AG09319 (cell line): ENCODE measurements around the gene CLASP1.
"Not testable (repeated sequence)": the region's sequence is repeated elsewhere in the genome, so short reads cannot be mapped to it uniquely, and the experiment has no call there.

Experiments
- DNase-seq: peaks from one replicate; pipeline ENCODE4 v3.0.0-alpha.2; 2010; ENCODE audit warnings: low read depth; ENCODE audit errors: extremely low read depth
- TF ChIP-seq, protein P1 (sequence below): IDR thresholded peaks from 2 replicates; pipeline ENCODE4 v1.5.1; 2011; ENCODE audit warnings: low read depth, mild to moderate bottlenecking, inconsistent platforms, low read length, moderate library complexity

Gene CLASP1

DNA sequence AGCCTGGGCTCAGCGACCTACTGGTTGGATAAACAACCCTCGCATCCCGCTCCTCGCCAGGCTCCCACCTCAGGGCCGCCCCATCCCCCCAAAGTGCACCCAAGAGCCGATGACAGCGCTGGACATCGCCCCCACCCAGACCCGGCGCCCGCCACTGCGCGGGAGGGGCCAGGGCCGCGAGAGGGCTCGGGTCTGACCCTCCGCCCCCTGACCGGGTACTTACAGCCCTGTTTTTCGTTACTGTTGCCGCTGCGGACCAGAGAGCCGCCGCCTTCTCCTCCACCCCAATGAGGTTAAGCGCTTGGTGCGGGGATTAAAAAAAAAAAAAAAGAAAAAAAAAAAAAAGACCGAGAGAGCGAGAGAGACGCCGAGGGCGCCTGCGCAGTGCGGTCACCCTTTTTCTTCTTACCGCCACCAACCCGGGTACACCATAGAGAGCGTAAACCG lies at the start of gene CLASP1:
TSS of gene CLASP1 (minus strand) at position 314 of the 447 bp plus-strand sequence. CDS start 43,567 bp downstream, outside the sequence.
- DNase-seq: no peak
- TF ChIP-seq, protein P1, sequence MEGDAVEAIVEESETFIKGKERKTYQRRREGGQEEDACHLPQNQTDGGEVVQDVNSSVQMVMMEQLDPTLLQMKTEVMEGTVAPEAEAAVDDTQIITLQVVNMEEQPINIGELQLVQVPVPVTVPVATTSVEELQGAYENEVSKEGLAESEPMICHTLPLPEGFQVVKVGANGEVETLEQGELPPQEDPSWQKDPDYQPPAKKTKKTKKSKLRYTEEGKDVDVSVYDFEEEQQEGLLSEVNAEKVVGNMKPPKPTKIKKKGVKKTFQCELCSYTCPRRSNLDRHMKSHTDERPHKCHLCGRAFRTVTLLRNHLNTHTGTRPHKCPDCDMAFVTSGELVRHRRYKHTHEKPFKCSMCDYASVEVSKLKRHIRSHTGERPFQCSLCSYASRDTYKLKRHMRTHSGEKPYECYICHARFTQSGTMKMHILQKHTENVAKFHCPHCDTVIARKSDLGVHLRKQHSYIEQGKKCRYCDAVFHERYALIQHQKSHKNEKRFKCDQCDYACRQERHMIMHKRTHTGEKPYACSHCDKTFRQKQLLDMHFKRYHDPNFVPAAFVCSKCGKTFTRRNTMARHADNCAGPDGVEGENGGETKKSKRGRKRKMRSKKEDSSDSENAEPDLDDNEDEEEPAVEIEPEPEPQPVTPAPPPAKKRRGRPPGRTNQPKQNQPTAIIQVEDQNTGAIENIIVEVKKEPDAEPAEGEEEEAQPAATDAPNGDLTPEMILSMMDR: no peak

DNA sequence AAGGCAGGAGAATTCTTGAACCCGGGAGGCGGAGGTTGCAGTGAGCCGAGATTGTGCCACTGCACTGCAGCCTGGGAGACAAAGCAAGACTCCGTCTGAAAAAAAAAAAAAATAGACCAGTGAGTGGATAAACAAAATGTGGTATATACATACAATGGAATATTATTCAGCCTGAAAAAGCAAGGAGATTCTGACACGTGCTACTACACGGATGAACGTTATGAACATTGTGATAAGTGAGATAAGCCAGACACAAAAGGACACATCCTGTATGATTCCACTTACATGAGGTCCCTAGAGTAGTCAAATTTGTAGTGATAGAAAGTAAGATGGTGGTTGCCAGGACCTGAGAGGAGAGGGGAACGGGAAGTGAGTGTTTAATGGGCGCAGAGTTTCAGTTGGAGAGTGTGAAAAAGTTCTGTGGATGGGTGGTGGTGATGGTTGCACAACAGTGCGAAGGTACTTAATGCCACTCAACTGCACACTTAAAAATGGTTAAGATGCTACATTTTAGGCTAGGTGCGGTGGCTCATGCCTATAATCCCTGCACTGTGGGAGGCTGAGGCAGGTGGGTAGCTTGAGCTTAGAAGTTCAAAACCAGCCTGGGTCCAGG lies 49.2 kb upstream of the CLASP1 start:
- no peak for DNase-seq
- TF ChIP-seq, protein P1: no peak

DNA sequence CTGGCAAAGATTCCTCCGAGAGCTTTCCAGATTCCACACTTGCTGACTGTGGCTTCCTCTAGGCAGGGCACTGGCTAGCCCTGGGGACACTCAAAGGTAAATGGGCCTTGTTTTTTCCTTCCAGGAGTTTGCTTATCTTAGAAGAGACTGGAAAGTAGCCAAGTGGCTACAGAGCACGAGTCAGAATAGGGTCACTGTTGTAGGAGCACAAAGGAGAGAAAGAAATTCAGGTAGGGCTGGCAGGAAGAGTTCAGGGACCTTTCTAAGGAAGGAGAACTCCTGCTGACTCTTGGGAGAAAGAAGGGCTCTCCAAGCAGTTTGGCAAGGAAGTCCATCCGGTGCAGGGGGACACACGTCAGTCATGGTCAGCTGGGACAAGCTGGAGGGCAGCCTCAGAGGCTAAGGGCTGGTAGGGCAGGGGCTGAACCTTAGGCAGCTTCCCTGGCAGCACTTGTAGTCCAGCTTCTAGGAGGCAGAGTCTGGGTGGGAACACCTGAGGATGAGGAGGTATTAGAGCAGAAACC lies 47.9 kb upstream of the CLASP1 start:
- TF ChIP-seq, protein P1: no peak
- DNase-seq: no peak

DNA sequence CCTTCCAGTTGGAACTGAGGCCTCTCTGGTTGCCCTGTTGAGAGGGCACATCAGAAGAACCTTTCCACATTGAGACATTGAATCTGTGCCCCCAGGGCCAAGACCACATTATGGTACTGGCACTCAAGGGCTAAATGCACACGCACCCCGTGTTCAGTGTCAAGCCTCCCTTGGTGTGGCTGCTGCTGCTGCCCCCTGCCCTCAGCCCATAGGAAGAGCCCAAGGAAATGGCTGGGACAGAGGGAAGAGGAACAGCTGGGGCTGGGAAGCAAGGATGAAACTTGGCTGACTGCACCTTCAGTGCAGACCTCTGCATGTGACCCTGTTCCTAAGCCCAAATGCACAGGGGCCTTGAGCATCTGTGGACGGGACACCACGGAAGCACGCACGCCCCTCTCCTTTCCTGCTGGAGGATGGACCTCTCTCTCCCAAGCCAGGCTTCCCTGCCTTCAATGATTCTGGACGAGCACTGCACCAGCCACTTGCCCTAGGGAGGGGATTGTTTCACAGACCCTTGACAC lies 47.2 kb upstream of the CLASP1 start:
- TF ChIP-seq, protein P1: no peak
- no peak for DNase-seq

DNA sequence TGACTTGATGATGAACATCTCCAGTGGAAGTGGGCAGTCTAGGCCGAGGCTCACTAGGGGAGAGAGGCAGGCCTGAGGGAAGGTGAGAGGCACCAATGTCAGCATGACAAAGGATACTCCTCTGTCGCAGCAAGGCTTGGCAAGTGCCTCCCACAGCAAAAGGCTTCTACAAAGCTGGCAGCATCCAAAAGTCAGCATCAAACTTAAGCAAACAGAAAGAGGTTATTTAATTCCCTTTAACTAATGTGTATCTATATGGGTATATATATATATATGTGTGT lies 45.8 kb upstream of the CLASP1 start:
- no peak for DNase-seq
- TF ChIP-seq, protein P1: no peak

DNA sequence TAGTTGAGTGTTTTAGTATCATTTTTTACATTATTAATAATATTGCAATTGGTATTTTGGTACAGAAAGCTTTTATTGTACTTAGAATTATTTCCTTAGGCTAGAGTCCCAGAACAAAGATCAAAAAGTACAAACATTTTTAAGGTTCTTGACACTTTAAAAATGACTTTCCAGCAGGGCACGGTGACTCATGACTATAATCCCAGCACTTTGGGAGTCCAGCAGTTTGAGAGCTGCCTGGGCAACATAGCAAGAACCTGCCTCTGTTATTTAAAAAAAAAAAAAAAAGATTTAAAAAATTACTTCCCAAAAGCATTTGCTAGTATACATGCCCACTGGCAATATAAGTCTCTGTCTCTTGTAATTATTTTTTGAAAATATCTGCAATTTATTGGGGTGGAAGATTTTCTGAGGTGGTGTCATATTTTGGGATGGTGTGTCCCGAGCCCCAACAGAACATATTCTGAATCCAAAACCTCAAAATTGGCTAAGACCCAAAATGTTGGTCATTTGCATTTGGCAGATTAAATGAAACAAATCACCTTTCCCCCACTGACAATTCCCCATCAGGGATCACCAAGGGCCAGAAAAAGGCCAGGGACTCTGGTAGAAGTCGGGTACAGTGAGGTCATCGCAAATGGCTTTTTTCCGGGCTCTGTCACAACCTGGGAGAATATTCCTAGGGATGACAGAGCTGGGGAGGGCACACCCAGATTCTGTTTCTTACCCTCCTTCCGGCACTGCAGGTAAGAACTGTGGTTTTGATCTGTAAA lies 45.3 kb upstream of the CLASP1 start:
- TF ChIP-seq, protein P1: no peak
- DNase-seq: no peak

DNA sequence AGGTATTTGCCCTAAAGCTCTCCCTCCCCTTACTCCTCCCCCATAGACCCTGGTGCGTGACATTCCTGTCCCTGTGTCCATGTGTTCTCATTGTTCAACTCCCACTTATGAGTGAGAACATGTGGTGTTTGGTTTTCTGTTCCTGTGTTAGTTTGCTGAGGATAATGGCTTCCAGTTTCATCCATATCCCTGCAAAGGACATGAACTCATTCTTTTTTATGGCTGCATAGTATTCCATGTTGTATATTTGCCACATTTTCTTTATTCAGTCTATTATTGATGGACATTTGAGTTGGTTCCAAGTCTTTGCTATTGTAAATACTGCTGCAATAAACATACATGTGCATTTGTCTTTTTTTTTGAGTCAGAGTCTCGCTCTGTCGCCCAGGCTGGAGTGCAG lies 41.3 kb upstream of the CLASP1 start:
- DNase-seq: not testable (repeated sequence)
